GM06990 (cell line): Measurements from ENCODE around the gene NAALADL2.

Experiments
- DNase-seq: peaks from one replicate; pipeline ENCODE4 v3.0.0-alpha.2; 2011; ENCODE audit not compliant: insufficient read length; ENCODE audit errors: extremely low read depth
- H3K27me3 ChIP-seq: replicated peaks from 2 replicates; pipeline ENCODE4 v1.6.0; 2011; ENCODE audit warnings: low read length; ENCODE audit not compliant: control insufficient read depth, insufficient read depth
- H3K36me3 ChIP-seq: 2 replicates; pipeline ENCODE4 v1.5.1; 2011; ENCODE audit warnings: low read length; ENCODE audit not compliant: control insufficient read depth, insufficient read depth
- H3K4me3 ChIP-seq: replicated peaks from 2 replicates; pipeline ENCODE4 v1.5.1; 2011; ENCODE audit warnings: low read depth, mild to moderate bottlenecking, control low read depth, low read length
- CTCF ChIP-seq: IDR thresholded peaks from 2 replicates; pipeline ENCODE4 v1.5.1; 2011; ENCODE audit warnings: low read length, control low read depth, mild to moderate bottlenecking, inconsistent platforms; ENCODE audit not compliant: insufficient read depth, poor library complexity, severe bottlenecking

The NAALADL2 gene

GRCh38 chr3:174821477-174821876 is 37.7 kb upstream of the NAALADL2 start:
- TF ChIP-seq CTCF = no peak
- H3K27me3 ChIP-seq = no peaks in the 10 kb centered on the region
- no peaks in the 10 kb centered on the region for H3K36me3 ChIP-seq
- no peak for DNase-seq
- no peak overlapping the region for H3K4me3 ChIP-seq

GRCh38 chr3:174822320-174822719 is 36.8 kb upstream of the NAALADL2 start:
- no peaks in the 10 kb centered on the region for H3K27me3 ChIP-seq
- DNase-seq = no peak
- TF ChIP-seq CTCF = no peak
- no peak overlapping the region for H3K4me3 ChIP-seq
- no peaks in the 10 kb centered on the region for H3K36me3 ChIP-seq

GRCh38 chr3:174826069-174826468 is 33.1 kb upstream of the NAALADL2 start:
- DNase-seq = no peak
- TF ChIP-seq CTCF = no peak
- Histone ChIP-seq H3K36me3 (no peaks in the 10 kb centered on the region), H3K27me3 (no peaks in the 10 kb centered on the region), H3K4me3 (no peak overlapping the region)

- H3K27me3 ChIP-seq = no peaks in the 10 kb centered on the region
- no peak overlapping the region for H3K4me3 ChIP-seq
- no peak for DNase-seq
- H3K36me3 ChIP-seq = no peaks in the 10 kb centered on the region
- TF ChIP-seq CTCF = no peak
These were observed 14.4 kb upstream of the NAALADL2 start for GRCh38 chr3:174844746-174845145.

- no peak for DNase-seq
- Histone ChIP-seq H3K4me3 (no peak overlapping the region), H3K27me3 (no peaks in the 10 kb centered on the region), H3K36me3 (no peaks in the 10 kb centered on the region)
- no peak for TF ChIP-seq CTCF
These were observed 13.1 kb upstream of the NAALADL2 start for GRCh38 chr3:174846055-174846454.

- H3K4me3 ChIP-seq = no peak overlapping the region
- no peak for TF ChIP-seq CTCF
- no peaks in the 10 kb centered on the region for H3K27me3 ChIP-seq
- no peak for DNase-seq
- no peaks in the 10 kb centered on the region for H3K36me3 ChIP-seq
These were observed 4.1 kb upstream of the NAALADL2 start for GRCh38 chr3:174854987-174855386.
